ENCODE data around the gene C17orf113. TPM values are rescaled to one million over a fixed set of nuclear protein-coding genes. Genes with fewer than 3 reads are reported as not detected.

Gene C17orf113
- total and polyA plus RNA-seq, 2 of the 13 experiments (the other 11 are each of a cell fraction or from before 2014, with no cell fraction given) = 0.87 to 1.1 TPM

GRCh38 chr17:42072323-42073187 lies 22.2 kb upstream of the C17orf113 start (continued):
- TF ChIP-seq ZBTB37 (CRISPR knock-in tag; IDR thresholded peaks at IDR 0.05) (no peak), ZNF138 (CRISPR knock-in tag; IDR thresholded peaks at IDR 0.05; ENCODE audit: low read depth) (no peak), CHD2 (IDR thresholded peaks at IDR 0.05; ENCODE audit: low read depth, low read length) (no peak), SP2 (CRISPR knock-in tag; IDR thresholded peaks at IDR 0.05) (no peak), HDAC6 (IDR thresholded peaks at IDR 0.05; ENCODE audit: low read depth, low read length) (no peak), ARNTL (CRISPR knock-in tag; IDR thresholded peaks at IDR 0.05) (no peak), ZBTB38 (CRISPR knock-in tag; IDR thresholded peaks at IDR 0.05) (peak; percentile 48; the same call in 1 of the 2 replicates), ZNF75D (CRISPR knock-in tag; IDR thresholded peaks at IDR 0.05; ENCODE audit: borderline replicate concordance) (no peak), KAT8 (CRISPR knock-in tag; IDR thresholded peaks at IDR 0.05) (no peak), TMF1 (CRISPR knock-in tag; IDR thresholded peaks at IDR 0.05; ENCODE audit: low read depth) (no peak), ZNF639 (CRISPR knock-in tag; conservative IDR thresholded peaks at IDR 0.05) (no peak), TSC22D2 (CRISPR knock-in tag; IDR thresholded peaks at IDR 0.05; ENCODE audit: borderline replicate concordance) (no peak), RAD21 (CRISPR knock-in tag; IDR thresholded peaks at IDR 0.05) (peak; percentile 51; the same call in 1 of the 2 replicates), ZMYM2 (CRISPR knock-in tag; IDR thresholded peaks at IDR 0.05) (no peak), SNAPC2 (CRISPR knock-in tag; IDR thresholded peaks at IDR 0.05) (no peak)
- TF ChIP-seq, protein P1, sequence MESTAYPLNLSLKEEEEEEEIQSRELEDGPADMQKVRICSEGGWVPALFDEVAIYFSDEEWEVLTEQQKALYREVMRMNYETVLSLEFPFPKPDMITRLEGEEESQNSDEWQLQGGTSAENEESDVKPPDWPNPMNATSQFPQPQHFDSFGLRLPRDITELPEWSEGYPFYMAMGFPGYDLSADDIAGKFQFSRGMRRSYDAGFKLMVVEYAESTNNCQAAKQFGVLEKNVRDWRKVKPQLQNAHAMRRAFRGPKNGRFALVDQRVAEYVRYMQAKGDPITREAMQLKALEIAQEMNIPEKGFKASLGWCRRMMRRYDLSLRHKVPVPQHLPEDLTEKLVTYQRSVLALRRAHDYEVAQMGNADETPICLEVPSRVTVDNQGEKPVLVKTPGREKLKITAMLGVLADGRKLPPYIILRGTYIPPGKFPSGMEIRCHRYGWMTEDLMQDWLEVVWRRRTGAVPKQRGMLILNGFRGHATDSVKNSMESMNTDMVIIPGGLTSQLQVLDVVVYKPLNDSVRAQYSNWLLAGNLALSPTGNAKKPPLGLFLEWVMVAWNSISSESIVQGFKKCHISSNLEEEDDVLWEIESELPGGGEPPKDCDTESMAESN (CRISPR knock-in tag; conservative IDR thresholded peaks at IDR 0.05) = 0 out of 2 replicates have a peak, but pooled peaks have one; percentile 46
- TF ChIP-seq, protein P2, sequence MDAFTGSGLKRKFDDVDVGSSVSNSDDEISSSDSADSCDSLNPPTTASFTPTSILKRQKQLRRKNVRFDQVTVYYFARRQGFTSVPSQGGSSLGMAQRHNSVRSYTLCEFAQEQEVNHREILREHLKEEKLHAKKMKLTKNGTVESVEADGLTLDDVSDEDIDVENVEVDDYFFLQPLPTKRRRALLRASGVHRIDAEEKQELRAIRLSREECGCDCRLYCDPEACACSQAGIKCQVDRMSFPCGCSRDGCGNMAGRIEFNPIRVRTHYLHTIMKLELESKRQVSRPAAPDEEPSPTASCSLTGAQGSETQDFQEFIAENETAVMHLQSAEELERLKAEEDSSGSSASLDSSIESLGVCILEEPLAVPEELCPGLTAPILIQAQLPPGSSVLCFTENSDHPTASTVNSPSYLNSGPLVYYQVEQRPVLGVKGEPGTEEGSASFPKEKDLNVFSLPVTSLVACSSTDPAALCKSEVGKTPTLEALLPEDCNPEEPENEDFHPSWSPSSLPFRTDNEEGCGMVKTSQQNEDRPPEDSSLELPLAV (CRISPR knock-in tag; conservative IDR thresholded peaks at IDR 0.05; ENCODE audit: low read depth) = no peak
- TF ChIP-seq, protein P3, sequence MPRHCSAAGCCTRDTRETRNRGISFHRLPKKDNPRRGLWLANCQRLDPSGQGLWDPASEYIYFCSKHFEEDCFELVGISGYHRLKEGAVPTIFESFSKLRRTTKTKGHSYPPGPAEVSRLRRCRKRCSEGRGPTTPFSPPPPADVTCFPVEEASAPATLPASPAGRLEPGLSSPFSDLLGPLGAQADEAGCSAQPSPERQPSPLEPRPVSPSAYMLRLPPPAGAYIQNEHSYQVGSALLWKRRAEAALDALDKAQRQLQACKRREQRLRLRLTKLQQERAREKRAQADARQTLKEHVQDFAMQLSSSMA (CRISPR knock-in tag; IDR thresholded peaks at IDR 0.05) = no peak
- TF ChIP-seq, protein P4, sequence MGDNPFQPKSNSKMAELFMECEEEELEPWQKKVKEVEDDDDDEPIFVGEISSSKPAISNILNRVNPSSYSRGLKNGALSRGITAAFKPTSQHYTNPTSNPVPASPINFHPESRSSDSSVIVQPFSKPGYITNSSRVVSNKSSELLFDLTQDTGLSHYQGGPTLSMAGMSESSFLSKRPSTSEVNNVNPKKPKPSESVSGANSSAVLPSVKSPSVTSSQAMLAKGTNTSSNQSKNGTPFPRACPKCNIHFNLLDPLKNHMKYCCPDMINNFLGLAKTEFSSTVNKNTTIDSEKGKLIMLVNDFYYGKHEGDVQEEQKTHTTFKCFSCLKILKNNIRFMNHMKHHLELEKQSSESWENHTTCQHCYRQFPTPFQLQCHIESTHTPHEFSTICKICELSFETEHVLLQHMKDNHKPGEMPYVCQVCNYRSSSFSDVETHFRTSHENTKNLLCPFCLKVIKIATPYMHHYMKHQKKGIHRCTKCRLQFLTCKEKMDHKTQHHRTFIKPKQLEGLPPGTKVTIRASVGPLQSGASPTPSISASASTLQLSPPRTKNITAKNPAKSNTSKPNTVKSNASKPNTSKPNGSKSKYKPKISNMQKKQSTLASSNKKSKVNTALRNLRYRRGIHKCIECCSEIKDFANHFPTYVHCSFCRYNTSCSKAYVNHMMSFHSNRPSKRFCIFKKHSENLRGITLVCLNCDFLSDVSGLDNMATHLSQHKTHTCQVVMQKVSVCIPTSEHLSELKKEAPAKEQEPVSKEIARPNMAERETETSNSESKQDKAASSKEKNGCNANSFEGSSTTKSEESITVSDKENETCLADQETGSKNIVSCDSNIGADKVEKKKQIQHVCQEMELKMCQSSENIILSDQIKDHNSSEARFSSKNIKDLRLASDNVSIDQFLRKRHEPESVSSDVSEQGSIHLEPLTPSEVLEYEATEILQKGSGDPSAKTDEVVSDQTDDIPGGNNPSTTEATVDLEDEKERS (CRISPR knock-in tag; IDR thresholded peaks at IDR 0.05) = no peak

All from HepG2 (cell line).